Activated CD4-positive, alpha-beta T cell treated with anti-CD3 and anti-CD28 coated beads for 36 hours (primary cell): ENCODE measurements around the gene BDH1. TPM values are rescaled to one million over a fixed set of nuclear protein-coding genes. Genes with fewer than 3 reads are reported as not detected.

Experiments used
- ATAC-seq: fragments of 200-7000 bp; cut with Tn5 transposase; one replicate; pipeline ENCODE4 v1.10.0; 2021; ENCODE audit warnings: mild to moderate bottlenecking, moderate library complexity
- CTCF ChIA-PET: fragments of 350-600 bp; sonication (Branson Sonifier 250); formaldehyde crosslinking; loops from one replicate; lab custom pipeline; 2021; ENCODE audit warnings: antibody characterized with exemption; lab: Charles Lee
- POLR2A ChIA-PET: fragments of 350-600 bp; sonication (Branson Sonifier 250); formaldehyde crosslinking; loops from one replicate; lab custom pipeline; 2021; ENCODE audit warnings: antibody characterized with exemption, inconsistent platforms; lab: Charles Lee
- DNase-seq: peaks from one replicate; pipeline ENCODE4 v3.0.0-alpha.2; 2020
- H3K27ac Mint-ChIP-seq: one replicate; pipeline ENCODE4 v1.8.0; 2021; ENCODE audit warnings: mixed read lengths
- H3K27me3 Mint-ChIP-seq: one replicate; pipeline ENCODE4 v1.8.0; 2021; ENCODE audit warnings: mixed read lengths
- H3K36me3 Mint-ChIP-seq: one replicate; pipeline ENCODE4 v1.8.0; 2021; ENCODE audit warnings: low read depth, mixed read lengths
- H3K4me1 Mint-ChIP-seq: one replicate; pipeline ENCODE4 v1.8.0; 2021; ENCODE audit warnings: mixed read lengths
- H3K4me3 Mint-ChIP-seq: one replicate; pipeline ENCODE4 v1.8.0; 2021; ENCODE audit warnings: mild to moderate bottlenecking, moderate library complexity, mixed read lengths
- H3K9me3 Mint-ChIP-seq: one replicate; pipeline ENCODE4 v1.8.0; 2021; ENCODE audit warnings: low read depth, mixed read lengths
- intact Hi-C, 2 experiments: fragments of 100-400 bp; cut with DNase I in 1 of 2; cut with micrococcal nuclease in 1 of 2; formaldehyde crosslinking; loops; one replicate each; pipeline versions ENCODE4 v1.14.2 to v1.15.1; 2022 to 2024; cut with DNase I, micrococcal nuclease
- total RNA-seq, 2 experiments: library from RNA; stranded (reverse); gene quantifications; one replicate each; pipeline ENCODE4 v1.2.3, GENCODE V29; 2021

Gene BDH1
- total RNA-seq, 2 experiments from 2014 or later = 84.9 to 85.1 TPM

DNA sequence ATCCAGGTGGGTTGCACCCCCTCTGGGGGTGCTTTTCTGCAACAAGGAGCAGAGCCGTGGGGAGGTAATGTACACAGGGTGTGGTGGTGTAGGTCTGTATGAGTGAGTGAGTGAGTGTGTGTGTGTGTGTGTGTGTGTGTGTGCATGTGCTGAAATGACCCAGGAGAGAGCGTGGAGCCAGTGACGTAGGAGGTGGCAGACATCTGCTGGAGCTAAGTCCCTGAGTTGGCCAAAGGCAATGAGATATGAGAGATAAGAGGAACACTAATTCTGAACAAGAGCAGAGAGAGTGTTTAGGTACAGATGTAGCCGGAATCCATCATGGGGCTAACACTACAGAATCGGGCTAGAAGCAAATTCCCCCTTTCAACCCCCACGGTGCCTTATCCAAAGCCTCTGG, 27.6 kb downstream of the BDH1 start:
- Mint-ChIP-seq H3K36me3 (peaks cover 18% of the 10 kb centered on the region), H3K27ac (no peak overlapping the region), H3K4me3 (no peak overlapping the region), H3K27me3 (no peaks in the 10 kb centered on the region), H3K4me1 (no peaks in the 10 kb centered on the region), H3K9me3 (no peaks in the 10 kb centered on the region)
- CTCF ChIA-PET = interaction anchor here (0.6 kb wide), 1 partner anchor 13 kb away, joined by 3 read pairs; no protein-coding TSS in a partner anchor
- POLR2A ChIA-PET = no interaction called here
- DNase-seq (no peak), ATAC-seq (no peak)
- intact Hi-C loops = no loop called here

DNA sequence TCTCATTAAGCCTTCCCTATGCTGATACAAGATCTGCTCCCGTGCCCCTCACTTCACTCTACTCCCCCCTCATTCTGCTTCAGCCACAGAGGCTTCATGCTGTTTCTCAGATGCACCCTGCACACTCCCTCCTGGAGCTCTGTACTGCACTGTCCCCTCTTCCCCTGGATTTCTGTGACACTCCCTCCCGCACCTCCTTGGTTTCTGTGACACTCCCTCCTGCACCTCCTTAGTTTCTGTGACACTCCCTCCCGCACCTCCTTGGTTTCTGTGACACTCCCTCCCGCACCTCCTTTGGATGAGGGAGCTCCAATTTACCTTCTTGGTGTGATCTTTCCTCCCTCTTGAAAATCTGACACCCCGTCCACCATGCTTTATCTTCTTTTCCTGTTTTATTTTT, 28.2 kb downstream of the BDH1 start:
- H3K9me3 Mint-ChIP-seq = no peaks in the 10 kb centered on the region
- ATAC-seq = no peak
- CTCF ChIA-PET = no interaction called here

DNA sequence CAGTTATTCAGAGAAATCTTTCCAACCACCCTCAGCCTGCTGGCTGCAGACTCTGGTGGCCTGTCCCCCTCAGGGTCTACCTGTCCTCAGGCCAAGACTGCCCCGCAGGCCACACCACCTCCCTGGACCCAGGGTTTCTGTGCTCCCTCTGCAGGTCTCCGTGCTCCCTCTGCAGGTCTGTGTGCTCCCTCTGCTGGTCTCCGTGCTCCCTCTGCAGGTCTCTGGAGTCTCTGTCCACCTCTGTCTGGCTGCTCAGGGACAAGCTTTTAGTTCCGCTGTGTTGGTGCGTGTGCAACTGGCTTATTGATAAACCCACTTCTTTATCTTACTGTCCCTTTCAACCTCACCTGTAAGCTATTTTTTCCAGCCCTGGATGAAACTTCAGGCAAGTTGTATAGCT, 30.1 kb downstream of the BDH1 start:
- no peaks in the 10 kb centered on the region for H3K27me3 Mint-ChIP-seq
- intact Hi-C loops = no loop called here
- H3K27ac Mint-ChIP-seq = no peak overlapping the region
- peaks cover 17% of the 10 kb centered on the region for H3K36me3 Mint-ChIP-seq
- H3K4me3 Mint-ChIP-seq = no peak overlapping the region
- ChIA-PET CTCF (interaction anchor here (1.1 kb wide), 1 partner anchor 10 kb away, joined by 3 read pairs; no protein-coding TSS in a partner anchor), POLR2A (interaction anchor here (0.6 kb wide), 1 partner anchor 231 kb away, joined by 5 read pairs; no protein-coding TSS in a partner anchor)
- ATAC-seq (no peak), DNase-seq (no peak)
- no peaks in the 10 kb centered on the region for H3K4me1 Mint-ChIP-seq
- H3K9me3 Mint-ChIP-seq = no peaks in the 10 kb centered on the region

More for the DNA sequence above, 28.2 kb downstream of the BDH1 start:
- intact Hi-C loops = no loop called here
- DNase-seq = no peak
- Mint-ChIP-seq H3K4me1 (no peaks in the 10 kb centered on the region), H3K4me3 (no peak overlapping the region), H3K36me3 (peaks cover 16% of the 10 kb centered on the region), H3K27ac (no peak overlapping the region), H3K27me3 (no peaks in the 10 kb centered on the region)
- POLR2A ChIA-PET = no interaction called here

DNA sequence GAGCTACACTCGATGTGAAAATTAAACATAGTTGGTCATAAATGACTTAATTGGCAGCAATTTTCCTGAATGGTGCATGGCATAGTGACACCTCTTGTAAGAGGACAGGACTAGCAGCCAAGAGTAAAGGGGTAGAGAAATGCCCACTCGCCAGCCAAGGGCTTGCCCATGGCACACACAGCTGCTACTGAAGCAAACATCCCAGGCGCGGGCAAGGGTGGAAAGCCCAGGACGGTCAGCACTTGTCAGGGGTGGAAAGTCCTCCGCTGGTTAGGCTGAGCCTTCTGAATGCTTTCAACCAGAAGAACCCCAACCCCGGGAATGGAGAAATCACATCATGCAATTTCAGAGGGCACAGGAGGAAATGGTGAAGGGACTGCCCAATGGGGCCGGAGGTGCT, 31.6 kb downstream of the BDH1 start:
- DNase-seq (no peak), ATAC-seq (no peak)
- ChIA-PET POLR2A (no interaction called here), CTCF (interaction anchor here (0.6 to 1.3 kb wide), 2 partner anchors 267 to 348 kb away, joined by 3 to 4 read pairs; no protein-coding TSS in a partner anchor)
- no peak overlapping the region for H3K27ac Mint-ChIP-seq
- H3K27me3 Mint-ChIP-seq = no peaks in the 10 kb centered on the region
- intact Hi-C loops = no loop called here
- H3K9me3 Mint-ChIP-seq = no peaks in the 10 kb centered on the region
- peaks cover 21% of the 10 kb centered on the region for H3K36me3 Mint-ChIP-seq
- peaks cover 1% of the 10 kb centered on the region for H3K4me1 Mint-ChIP-seq
- H3K4me3 Mint-ChIP-seq = no peak overlapping the region

DNA sequence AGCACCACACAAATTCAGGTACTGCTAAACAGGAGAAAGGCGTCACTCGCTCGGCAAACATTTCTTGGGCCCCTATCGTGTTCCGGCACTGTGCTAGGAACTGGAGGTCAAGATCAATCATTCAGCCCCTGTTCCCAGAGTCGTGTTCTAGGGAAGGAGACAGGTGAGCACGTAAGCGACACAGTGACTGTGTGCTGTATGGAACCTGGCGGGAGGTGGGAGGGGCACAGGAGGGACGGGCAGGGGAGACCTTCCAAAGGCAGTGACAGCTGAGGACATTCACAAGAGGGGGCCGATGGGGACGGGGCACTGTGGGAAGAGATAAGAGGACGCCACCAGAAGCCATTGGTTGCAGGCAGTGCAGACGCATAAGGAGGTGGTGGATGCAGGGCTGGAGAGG, 32.2 kb downstream of the BDH1 start:
- no peaks in the 10 kb centered on the region for H3K9me3 Mint-ChIP-seq
- no peak overlapping the region for H3K27ac Mint-ChIP-seq
- no peak overlapping the region for H3K4me3 Mint-ChIP-seq
- ChIA-PET POLR2A (no interaction called here), CTCF (interaction anchor here (0.7 kb wide), 1 partner anchor 10 kb away, joined by 3 read pairs; no protein-coding TSS in a partner anchor)
- peaks cover 4% of the 10 kb centered on the region for H3K4me1 Mint-ChIP-seq
- no peak for ATAC-seq
- peaks cover 23% of the 10 kb centered on the region for H3K36me3 Mint-ChIP-seq
- H3K27me3 Mint-ChIP-seq = no peaks in the 10 kb centered on the region
- DNase-seq = no peak
- intact Hi-C loops = no loop called here

DNA sequence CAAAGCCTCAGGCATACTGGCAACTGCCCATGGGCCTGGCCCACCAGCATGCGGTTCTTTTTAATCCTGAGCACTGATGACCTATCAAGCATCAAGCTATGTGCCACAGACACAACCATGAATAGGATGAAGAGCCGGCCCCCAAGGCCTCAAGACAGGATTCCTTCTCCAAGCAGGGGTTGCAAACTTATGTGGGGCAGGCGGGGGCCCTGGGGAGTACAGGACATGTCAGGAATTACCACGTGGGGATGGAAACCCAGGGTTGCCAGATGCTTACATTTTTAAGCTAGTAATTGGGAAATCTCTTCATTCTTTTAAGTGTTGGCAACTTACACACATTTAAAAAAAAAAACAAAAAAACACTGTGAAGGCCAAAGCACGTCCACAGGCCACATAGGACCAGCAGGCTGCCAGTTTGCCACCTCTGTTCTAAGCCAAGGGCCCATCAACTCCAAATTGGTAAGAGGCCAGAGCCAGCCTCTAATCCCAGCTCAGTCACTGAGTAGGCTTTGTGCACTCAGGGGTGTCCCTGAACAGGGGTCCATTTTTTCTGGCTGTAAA, 32.8 kb downstream of the BDH1 start:
- Mint-ChIP-seq H3K36me3 (peaks cover 23% of the 10 kb centered on the region), H3K4me1 (peaks cover 4% of the 10 kb centered on the region), H3K27me3 (no peaks in the 10 kb centered on the region), H3K4me3 (no peak overlapping the region), H3K27ac (no peak overlapping the region), H3K9me3 (no peaks in the 10 kb centered on the region)
- DNase-seq = no peak
- CTCF ChIA-PET = interaction anchor here (0.7 kb wide), 1 partner anchor 9 kb away, joined by 3 read pairs; no protein-coding TSS in a partner anchor
- POLR2A ChIA-PET = no interaction called here
- intact Hi-C loops = no loop called here
- ATAC-seq = no peak

DNA sequence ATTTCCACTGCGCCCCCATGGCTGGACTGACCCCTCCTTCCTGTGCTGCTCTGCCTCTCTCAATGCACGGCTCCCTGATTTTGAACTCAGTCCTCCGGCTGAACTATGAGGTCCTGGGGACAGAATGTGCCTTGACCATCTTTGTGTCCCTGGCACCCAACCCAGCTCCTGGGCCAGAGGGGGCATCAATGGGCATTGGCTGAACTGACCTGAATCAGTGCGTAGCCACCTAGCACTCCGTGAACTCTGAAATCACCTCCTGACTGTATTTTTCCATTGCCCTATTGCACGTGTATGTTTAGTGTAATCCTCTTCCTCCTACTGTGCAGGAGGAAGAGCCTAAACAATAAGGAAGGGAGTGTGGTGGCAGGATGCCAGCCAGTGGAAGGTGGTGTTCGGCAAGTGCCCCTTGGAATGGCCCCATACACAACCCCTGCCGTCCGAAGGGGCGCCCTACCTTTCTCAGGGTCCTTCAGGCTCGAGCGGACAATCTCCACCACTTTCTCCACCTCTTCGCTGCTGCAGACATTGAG, 33.5 kb downstream of the BDH1 start:
- no peak for ATAC-seq
- no peaks in the 10 kb centered on the region for H3K27me3 Mint-ChIP-seq
- intact Hi-C loops = no loop called here
- no peak for DNase-seq
- no peak overlapping the region for H3K4me3 Mint-ChIP-seq
- H3K36me3 Mint-ChIP-seq = peaks cover 20% of the 10 kb centered on the region
- H3K9me3 Mint-ChIP-seq = no peaks in the 10 kb centered on the region
- H3K27ac Mint-ChIP-seq = no peak overlapping the region
- ChIA-PET CTCF (interaction anchor here (0.6 kb wide), 1 partner anchor 42 kb away, joined by 3 read pairs; no protein-coding TSS in a partner anchor), POLR2A (no interaction called here)
- peaks cover 4% of the 10 kb centered on the region for H3K4me1 Mint-ChIP-seq

DNA sequence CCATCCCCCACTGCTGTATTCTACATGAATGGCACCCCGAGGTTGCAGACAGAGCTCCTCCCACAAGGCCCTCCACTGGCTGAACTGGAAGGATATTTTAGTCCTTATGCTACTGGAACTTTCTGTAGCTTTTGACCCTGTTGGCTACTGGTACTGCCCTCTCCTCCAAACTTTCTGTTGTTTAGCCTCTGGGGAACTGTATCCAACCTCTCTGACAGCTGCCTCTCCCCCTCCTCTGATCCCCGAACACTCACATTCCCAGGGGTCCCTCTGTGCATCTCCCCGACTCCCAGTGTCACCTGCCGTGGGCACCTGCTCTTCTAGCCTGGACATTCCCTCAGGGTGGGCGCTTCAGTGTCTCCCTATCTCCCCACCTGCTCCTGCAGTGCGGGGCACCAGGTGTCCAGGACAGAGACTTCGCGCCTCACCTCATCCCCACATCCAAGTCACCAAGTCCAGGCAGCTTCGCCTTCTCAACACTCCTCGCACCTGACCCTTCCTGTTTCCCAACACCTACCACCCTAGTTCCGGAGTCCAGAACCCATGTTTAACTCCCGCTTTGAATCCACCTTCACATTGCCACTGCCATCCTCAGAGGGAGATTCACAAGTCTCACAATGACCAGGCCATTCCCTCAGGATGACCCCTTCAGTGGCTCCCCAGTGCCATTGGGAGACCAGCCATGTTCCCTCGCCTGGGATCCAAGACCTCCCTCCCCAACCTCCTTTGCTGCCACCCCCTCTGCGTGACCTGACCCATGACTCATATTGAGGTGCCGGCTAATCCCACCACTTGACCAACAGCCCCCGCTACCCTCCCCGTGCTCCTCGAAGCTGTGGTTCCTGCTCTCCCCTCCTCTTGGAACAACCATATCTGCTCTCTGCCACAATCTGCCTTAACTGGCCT, 34.2 kb downstream of the BDH1 start:
- H3K9me3 Mint-ChIP-seq = no peaks in the 10 kb centered on the region
- ATAC-seq (no peak), DNase-seq (no peak)
- ChIA-PET POLR2A (no interaction called here), CTCF (interaction anchor here (0.6 to 1.0 kb wide), 2 partner anchors 12 to 43 kb away, joined by 3 to 4 read pairs; no protein-coding TSS in a partner anchor)
- peaks cover 10% of the 10 kb centered on the region for H3K4me1 Mint-ChIP-seq
- H3K36me3 Mint-ChIP-seq = peaks cover 21% of the 10 kb centered on the region
- H3K27ac Mint-ChIP-seq = no peak overlapping the region
- no peak overlapping the region for H3K4me3 Mint-ChIP-seq
- H3K27me3 Mint-ChIP-seq = no peaks in the 10 kb centered on the region
- intact Hi-C loops = no loop called here

DNA sequence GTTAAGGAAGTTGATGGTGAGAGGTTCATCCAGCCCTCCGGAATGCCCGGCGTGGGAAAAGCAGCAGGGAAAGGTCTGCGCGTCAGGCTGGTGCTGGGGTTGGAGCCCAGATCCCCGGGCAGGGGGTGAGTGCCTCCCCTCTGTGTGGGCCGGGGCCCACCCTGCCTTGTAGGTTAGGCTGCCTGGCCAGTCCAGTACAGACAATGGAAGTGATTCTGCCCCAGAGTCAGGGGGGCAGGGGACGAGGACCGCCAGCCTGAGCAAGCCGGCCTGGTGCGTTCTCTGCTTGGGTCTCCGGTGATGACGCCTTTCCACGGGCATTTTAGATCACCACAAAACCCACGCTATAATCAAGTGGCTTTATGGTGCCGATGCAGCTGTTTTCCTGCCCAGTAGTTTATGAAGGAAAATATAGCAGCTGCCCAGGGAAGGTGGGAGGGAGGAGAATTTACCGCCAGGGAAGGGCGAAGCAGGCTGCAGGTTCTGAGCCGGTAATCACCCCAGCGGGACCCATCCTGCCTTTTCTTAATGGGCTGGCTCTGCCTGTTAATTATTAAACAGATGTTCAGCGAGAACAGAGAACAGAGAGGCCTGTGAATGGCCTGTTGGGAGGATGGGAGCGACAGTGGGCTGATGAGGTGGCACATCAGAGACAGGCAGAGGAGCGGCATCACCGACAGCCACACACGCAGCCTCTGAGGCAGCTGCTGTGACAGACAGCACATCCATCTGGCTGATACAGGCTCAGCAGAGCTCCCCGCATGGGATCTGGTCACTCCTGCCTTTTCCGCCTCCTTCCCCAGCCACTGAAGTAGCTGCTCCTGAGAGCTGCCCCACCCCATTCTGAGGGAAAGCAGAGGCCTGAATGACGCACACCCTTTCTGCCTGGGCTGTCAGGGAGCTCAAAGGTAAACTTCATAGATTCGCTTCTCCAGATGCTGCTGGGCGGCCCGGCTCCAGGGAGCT, 35.2 kb downstream of the BDH1 start:
- intact Hi-C loops = no loop called here
- H3K27ac Mint-ChIP-seq = peak overlapping the region; percentile 10
- DNase-seq = no peak
- no peak for ATAC-seq
- ChIA-PET CTCF (interaction anchor here (1.0 kb wide), 1 partner anchor 11 kb away, joined by 4 read pairs; no protein-coding TSS in a partner anchor), POLR2A (no interaction called here)
- peaks cover 28% of the 10 kb centered on the region for H3K36me3 Mint-ChIP-seq
- H3K27me3 Mint-ChIP-seq = no peaks in the 10 kb centered on the region
- H3K4me3 Mint-ChIP-seq = no peak overlapping the region
- H3K4me1 Mint-ChIP-seq = peaks cover 14% of the 10 kb centered on the region
- no peaks in the 10 kb centered on the region for H3K9me3 Mint-ChIP-seq

DNA sequence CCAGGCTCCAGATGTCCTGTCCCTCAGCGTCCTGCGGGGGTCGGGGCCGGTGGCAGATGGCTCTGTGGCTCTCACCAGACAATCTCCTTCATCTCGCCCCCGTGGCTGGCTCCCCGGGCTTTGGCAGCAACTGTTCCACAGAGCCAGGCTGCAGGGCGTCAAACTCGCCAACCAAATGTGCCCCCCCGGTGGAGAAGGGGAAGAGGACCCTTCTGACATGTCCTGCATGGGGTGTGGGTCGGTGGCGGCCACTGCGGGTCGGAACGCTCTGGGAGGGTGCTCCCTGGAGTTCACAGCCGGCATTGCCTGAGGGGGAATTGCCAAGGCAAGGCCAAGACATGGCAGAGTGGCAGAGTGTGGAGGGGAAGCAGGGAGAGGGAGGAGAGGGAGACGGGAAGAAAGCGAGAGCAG, 36.0 kb downstream of the BDH1 start:
- intact Hi-C loops = no loop called here
- peaks cover 14% of the 10 kb centered on the region for H3K4me1 Mint-ChIP-seq
- no peak for DNase-seq
- H3K4me3 Mint-ChIP-seq = no peak overlapping the region
- ChIA-PET CTCF (interaction anchor here (0.9 kb wide), 1 partner anchor 79 kb away, joined by 3 read pairs; no protein-coding TSS in a partner anchor), POLR2A (no interaction called here)
- H3K27ac Mint-ChIP-seq = peak overlapping the region; percentile 10
- peaks cover 31% of the 10 kb centered on the region for H3K36me3 Mint-ChIP-seq
- H3K9me3 Mint-ChIP-seq = no peaks in the 10 kb centered on the region
- H3K27me3 Mint-ChIP-seq = no peaks in the 10 kb centered on the region
- ATAC-seq = no peak
